ENCODE results near the gene DCTN3.

The DCTN3 gene

GRCh38 chr9:34571481-34571810 is 48.8 kb downstream of the DCTN3 start:
- H3F3A ChIP-seq (ENCODE audit: low read depth), result no peaks in the 10 kb centered on the region
- no peak overlapping the region for H3K4me2 ChIP-seq (ENCODE audit: low read depth, low read length, poor library complexity, severe bottlenecking)
- no peak overlapping the region for H2AFZ ChIP-seq (ENCODE audit: low read length)
- H3K27me3 ChIP-seq (ENCODE audit: insufficient read depth, low read length, poor library complexity, severe bottlenecking), result no peaks in the 10 kb centered on the region
- TF ChIP-seq CTCF (conservative IDR thresholded peaks at IDR 0.05; ENCODE audit: low read length) (no peak), EZH2phosphoT487 (IDR thresholded peaks at IDR 0.05; ENCODE audit: borderline replicate concordance) (no peak)
- no peaks in the 10 kb centered on the region for H3K79me2 ChIP-seq (ENCODE audit: insufficient read depth, low read length)
- no peak overlapping the region for H3K4me3 ChIP-seq (ENCODE audit: low read length, poor library complexity, severe bottlenecking)
- H3K4me1 ChIP-seq (ENCODE audit: insufficient read depth, low read length, poor library complexity, severe bottlenecking), result no peaks in the 10 kb centered on the region
- H3K9ac ChIP-seq (ENCODE audit: low read depth, low read length, poor library complexity, severe bottlenecking), result no peak overlapping the region
- H3K9me3 ChIP-seq (ENCODE audit: insufficient read depth, low read depth, low read length), result no peaks in the 10 kb centered on the region
- no peaks in the 10 kb centered on the region for H3K36me3 ChIP-seq (ENCODE audit: insufficient read depth, low read length)
- no peaks in the 10 kb centered on the region for H4K20me1 ChIP-seq (ENCODE audit: insufficient read depth, low read length, poor library complexity, severe bottlenecking)
- no peaks in the 10 kb centered on the region for H3K9me2 ChIP-seq (replicated peaks; ENCODE audit: low read depth, low read length)

DNA sequence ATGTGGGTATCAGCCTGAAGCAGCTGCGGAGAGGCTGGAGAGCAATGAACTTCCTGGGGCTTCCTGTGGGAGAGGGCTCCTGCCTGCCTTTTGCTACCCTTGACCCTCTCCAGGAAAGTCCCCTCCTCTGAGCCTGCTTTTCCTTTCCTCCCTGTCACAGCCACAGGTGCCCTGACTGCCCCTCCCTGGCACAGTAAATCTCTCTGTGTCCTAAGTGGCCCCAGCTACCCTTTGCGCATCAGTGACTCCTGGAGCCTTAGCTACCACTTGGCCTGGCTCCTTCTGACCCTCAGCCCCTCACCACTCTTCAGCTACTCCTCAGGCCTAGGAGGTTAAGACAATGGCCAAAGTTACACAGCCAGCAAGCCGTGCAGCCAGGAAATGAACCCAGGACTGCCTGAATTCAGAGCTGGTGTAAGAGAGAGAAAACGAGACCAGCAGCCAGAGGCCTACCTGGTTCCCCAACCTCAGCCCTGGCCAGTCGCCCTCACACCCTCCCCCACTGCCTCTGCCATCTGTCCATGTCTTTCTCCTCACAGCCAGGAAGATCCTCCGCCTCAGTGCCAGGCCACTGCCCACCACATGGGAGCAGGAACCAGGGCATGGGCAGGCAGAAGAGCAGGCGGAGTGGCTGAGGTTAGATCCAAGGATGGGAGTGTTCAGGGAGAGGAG is 49.4 kb downstream of the DCTN3 start:
- H3K4me3 ChIP-seq (ENCODE audit: low read length, poor library complexity, severe bottlenecking), result no peak overlapping the region
- H3K9ac ChIP-seq (ENCODE audit: low read depth, low read length, poor library complexity, severe bottlenecking), result no peak overlapping the region
- H3K4me2 ChIP-seq (ENCODE audit: low read depth, low read length, poor library complexity, severe bottlenecking), result no peak overlapping the region
- no peak overlapping the region for H2AFZ ChIP-seq (ENCODE audit: low read length)
- no peak for TF ChIP-seq CTCF (conservative IDR thresholded peaks at IDR 0.05; ENCODE audit: low read length)
- TF ChIP-seq EZH2phosphoT487 (IDR thresholded peaks at IDR 0.05; ENCODE audit: borderline replicate concordance), result no peak
- no peaks in the 10 kb centered on the region for H3K9me2 ChIP-seq (replicated peaks; ENCODE audit: low read depth, low read length)
- no peaks in the 10 kb centered on the region for H3K79me2 ChIP-seq (ENCODE audit: insufficient read depth, low read length)
- no peaks in the 10 kb centered on the region for H3K9me3 ChIP-seq (ENCODE audit: insufficient read depth, low read depth, low read length)
- H3K27me3 ChIP-seq (ENCODE audit: insufficient read depth, low read length, poor library complexity, severe bottlenecking), result no peaks in the 10 kb centered on the region
- no peaks in the 10 kb centered on the region for H3K36me3 ChIP-seq (ENCODE audit: insufficient read depth, low read length)
- no peaks in the 10 kb centered on the region for H3K4me1 ChIP-seq (ENCODE audit: insufficient read depth, low read length, poor library complexity, severe bottlenecking)
- no peaks in the 10 kb centered on the region for H3F3A ChIP-seq (ENCODE audit: low read depth)
- H4K20me1 ChIP-seq (ENCODE audit: insufficient read depth, low read length, poor library complexity, severe bottlenecking), result no peaks in the 10 kb centered on the region

- H2AFZ ChIP-seq (ENCODE audit: low read length), result no peak overlapping the region
- H3K79me2 ChIP-seq (ENCODE audit: insufficient read depth, low read length), result no peaks in the 10 kb centered on the region
- no peaks in the 10 kb centered on the region for H3K27me3 ChIP-seq (ENCODE audit: insufficient read depth, low read length, poor library complexity, severe bottlenecking)
- no peaks in the 10 kb centered on the region for H4K20me1 ChIP-seq (ENCODE audit: insufficient read depth, low read length, poor library complexity, severe bottlenecking)
- H3K9ac ChIP-seq (ENCODE audit: low read depth, low read length, poor library complexity, severe bottlenecking), result no peak overlapping the region
- no peaks in the 10 kb centered on the region for H3K4me1 ChIP-seq (ENCODE audit: insufficient read depth, low read length, poor library complexity, severe bottlenecking)
- no peaks in the 10 kb centered on the region for H3K9me2 ChIP-seq (replicated peaks; ENCODE audit: low read depth, low read length)
- no peaks in the 10 kb centered on the region for H3F3A ChIP-seq (ENCODE audit: low read depth)
- TF ChIP-seq CTCF (conservative IDR thresholded peaks at IDR 0.05; ENCODE audit: low read length) (no peak), EZH2phosphoT487 (IDR thresholded peaks at IDR 0.05; ENCODE audit: borderline replicate concordance) (no peak)
- H3K4me2 ChIP-seq (ENCODE audit: low read depth, low read length, poor library complexity, severe bottlenecking), result no peak overlapping the region
- no peak overlapping the region for H3K4me3 ChIP-seq (ENCODE audit: low read length, poor library complexity, severe bottlenecking)
- no peaks in the 10 kb centered on the region for H3K9me3 ChIP-seq (ENCODE audit: insufficient read depth, low read depth, low read length)
- no peaks in the 10 kb centered on the region for H3K36me3 ChIP-seq (ENCODE audit: insufficient read depth, low read length)
These were observed 49.9 kb downstream of the DCTN3 start for GRCh38 chr9:34570376-34570775.
